T-helper 2 cell treated with Interferon-gamma antibody and Interleukin-4, amounts not matched to agents 100 ng/mL and 5 ng/mL, for 36 hours (primary cell): Measurements from ENCODE around the gene NDUFB1. TPM values are rescaled to one million over a fixed set of nuclear protein-coding genes. Genes with fewer than 3 reads are reported as not detected.

ENCODE experiments used
- intact Hi-C: fragments of 100-400 bp; cut with micrococcal nuclease; formaldehyde crosslinking; loops from one replicate; pipeline ENCODE4 v1.15.1; 2023
- total RNA-seq: library from RNA; stranded (reverse); gene quantifications from 2 replicates; pipeline ENCODE4 v1.2.3, GENCODE V29; 2022

Gene NDUFB1
- total RNA-seq, 1 donor from 2014 or later: 108 TPM

DNA sequence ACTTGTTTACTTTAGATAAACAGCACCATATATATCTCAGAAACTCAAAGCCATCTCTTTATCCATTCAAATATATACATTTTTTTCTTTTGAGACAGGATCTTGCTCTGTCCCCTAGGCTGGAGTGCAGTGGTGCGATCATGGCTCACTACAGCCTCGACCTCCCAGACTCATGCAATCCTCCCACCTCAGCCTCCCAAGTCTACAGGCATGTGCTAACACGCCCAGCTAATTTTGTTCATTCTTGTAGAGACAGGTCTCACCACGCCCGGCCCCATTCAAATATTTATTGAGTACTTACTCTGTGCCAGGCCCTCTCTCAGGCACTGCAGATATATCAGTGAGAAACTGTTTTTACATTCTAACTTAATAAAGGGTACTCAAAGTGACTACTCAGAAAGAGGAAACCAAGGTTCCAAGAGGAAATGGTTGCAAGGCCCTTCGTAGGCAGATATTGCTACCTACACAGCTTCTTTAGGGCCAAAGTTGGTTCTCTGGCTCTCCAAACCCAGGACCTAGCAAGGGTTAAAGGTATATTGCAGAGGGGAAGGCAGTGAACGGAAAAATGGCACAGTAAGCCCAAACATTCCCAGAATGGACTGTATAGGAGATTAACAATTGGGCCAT, 18.0 kb downstream of the NDUFB1 start:
- intact Hi-C loops: loop anchor here (10.0 kb wide), 2 partner anchors 239 to 589 kb away; partner anchors contain the start of genes PPP4R3A and TC2N

DNA sequence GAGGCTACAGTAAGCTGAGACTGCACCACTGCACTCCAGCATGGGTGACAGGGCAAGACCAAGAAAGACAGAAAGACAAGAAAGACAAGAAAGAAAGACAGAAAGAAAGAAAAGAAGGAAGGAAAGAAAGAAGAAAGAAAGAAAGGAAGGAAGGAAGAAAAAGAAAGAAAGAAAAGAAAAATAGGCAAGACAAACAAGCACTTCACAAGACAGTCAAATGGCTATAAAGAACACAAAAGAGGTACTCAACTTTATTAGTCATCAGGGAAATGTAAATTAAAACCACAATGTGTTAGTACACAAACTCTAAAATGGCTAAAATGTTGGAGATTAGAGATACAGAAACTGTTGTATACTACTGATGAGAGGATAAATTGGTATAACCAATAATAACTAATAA, 21.7 kb downstream of the NDUFB1 start:
- intact Hi-C loops: loop anchor here (10.0 kb wide), 2 partner anchors 235 to 585 kb away; partner anchors contain the start of genes PPP4R3A and TC2N

DNA sequence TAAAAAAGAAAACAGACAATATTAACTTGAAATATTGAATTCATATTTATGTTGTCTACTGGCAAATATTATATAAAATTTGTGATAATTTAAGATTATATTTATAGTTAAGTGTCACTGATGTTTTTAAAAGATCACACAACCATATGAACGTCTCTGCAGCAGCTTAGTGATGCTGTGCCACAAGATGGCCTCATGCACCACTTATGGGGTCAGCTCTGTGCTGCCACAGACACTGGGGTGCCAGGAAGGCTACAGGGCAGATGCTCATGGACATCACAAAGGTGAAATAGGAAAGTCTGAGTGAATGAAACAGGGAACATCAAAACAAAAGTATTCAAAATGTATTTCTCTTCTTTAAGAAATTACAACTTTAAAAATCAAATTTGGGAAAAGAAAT, 28.2 kb downstream of the NDUFB1 start:
- intact Hi-C loops: no loop called here

DNA sequence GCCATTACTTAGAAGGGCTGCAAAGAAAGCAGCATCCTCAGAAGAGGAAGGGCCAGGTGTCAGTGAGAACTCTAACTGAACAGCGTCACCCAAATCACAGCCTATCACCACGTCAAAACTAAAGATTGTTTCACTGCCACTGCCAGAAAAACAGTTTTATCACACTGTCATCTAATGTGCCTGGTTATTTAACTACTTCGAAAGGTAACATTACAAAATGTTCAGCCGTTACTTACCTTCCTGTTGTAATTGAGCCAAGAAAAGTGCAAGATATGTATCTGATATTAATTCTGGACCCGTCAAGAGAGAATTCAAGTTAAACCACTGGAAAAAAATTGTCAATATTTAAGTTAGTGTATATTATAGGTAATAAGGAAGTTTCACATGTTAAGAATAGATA, 33.0 kb downstream of the NDUFB1 start:
- intact Hi-C loops: no loop called here

GRCh38 chr14:92074555-92074954, 47.0 kb downstream of the NDUFB1 start:
- intact Hi-C loops: no loop called here

Other genes starting within 250 kb of the NDUFB1 start
- gene FBLN5, start 174.0 kb downstream of the NDUFB1 start, total RNA-seq: 2.0 and 2.6 TPM in 2 replicates
- gene TRIP11, start 81.6 kb downstream of the NDUFB1 start, total RNA-seq: 44.2 and 44.7 TPM in 2 replicates
- 23.4 and 24.0 TPM in 2 replicates for gene ATXN3, start 15.1 kb downstream of the NDUFB1 start, total RNA-seq
- gene CPSF2, start 263 bp upstream of the NDUFB1 start, total RNA-seq: 75.3 and 85.3 TPM in 2 replicates
- gene SLC24A4, start 201.5 kb upstream of the NDUFB1 start, total RNA-seq: not detected in 2 replicates